GM12873 (cell line): ENCODE data around the gene FOXP4.

Experiments
- CTCF ChIP-seq: IDR thresholded peaks from 2 replicates; pipeline ENCODE4 v1.5.1; 2012; ENCODE audit warnings: low read depth, mild to moderate bottlenecking, moderate library complexity, low read length, control low read depth; ENCODE audit not compliant: insufficient read depth; ENCODE audit errors: missing control alignments

FOXP4 gene

GRCh38 chr6:41648070-41648585, 101.9 kb downstream of the FOXP4 start:
- no peak for TF ChIP-seq CTCF

GRCh38 chr6:41648921-41649320, 102.7 kb downstream of the FOXP4 start:
- no peak for TF ChIP-seq CTCF

- no peak for TF ChIP-seq CTCF
Observed at GRCh38 chr6:41649596-41649995, 103.4 kb downstream of the FOXP4 start.

- no peak for TF ChIP-seq CTCF
Observed at GRCh38 chr6:41650120-41650519, 103.9 kb downstream of the FOXP4 start.

- no peak for TF ChIP-seq CTCF
Observed at GRCh38 chr6:41651246-41651961, 105.2 kb downstream of the FOXP4 start.
